ENCODE data around the gene MAGT1.
"Not testable (repeated sequence)": the region's sequence is repeated elsewhere in the genome, so short reads cannot be mapped to it uniquely, and the experiment has no call there.

Gene MAGT1

DNA sequence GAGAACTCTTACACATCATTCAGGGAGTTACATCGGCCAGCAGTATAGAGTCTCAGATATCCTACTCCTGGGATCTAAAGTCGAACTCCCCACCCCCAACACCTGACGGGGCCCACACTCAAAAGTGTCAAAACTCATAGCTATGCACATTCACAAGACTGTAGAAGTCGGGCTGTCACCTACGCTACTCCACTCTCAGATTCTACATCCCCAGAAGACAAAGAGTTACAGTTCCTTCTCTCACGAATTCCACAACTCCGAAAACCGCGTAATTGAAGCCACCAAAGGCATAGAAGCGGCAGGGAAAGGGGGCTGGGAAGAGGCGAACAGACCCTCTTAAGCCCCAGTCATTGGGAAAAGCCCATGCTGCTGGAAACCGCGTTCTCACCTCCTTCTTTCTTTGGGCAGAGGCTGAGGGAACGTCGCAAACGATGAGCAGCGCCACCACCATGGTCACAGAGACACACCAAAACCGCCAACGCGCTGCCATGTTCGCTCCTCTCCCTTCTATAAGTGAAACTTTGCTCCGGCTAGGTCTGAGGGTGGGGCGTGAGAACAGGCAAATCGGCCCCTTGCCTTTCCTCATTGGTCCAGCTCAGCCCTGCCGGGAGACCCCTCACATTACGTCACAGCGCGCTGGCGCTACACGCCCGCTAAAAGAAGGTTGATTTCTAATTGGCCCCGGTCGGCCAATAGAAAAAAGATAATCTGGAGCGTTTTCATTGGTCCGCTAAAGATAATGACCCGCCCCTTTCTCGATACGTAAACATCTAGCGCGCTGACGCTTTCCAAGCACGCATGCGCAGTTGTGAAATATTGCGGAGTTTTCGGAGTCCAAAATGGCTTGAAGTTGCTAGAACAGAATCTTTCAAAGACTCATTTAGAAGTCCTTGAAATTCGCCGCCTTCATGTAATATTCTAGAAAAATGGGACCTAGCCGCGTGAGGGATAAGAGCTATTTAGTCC is at the start of gene MAGT1:
MAGT1 (minus strand) TSS at position 515 of the 966 bp plus-strand sequence; CDS start at position 490, 25 bp downstream.
- DNase-seq = peak; percentile 86

GRCh38 chrX:77945031-77945430 is 49.8 kb upstream of the MAGT1 start:
- not testable (repeated sequence) for DNase-seq

DNA sequence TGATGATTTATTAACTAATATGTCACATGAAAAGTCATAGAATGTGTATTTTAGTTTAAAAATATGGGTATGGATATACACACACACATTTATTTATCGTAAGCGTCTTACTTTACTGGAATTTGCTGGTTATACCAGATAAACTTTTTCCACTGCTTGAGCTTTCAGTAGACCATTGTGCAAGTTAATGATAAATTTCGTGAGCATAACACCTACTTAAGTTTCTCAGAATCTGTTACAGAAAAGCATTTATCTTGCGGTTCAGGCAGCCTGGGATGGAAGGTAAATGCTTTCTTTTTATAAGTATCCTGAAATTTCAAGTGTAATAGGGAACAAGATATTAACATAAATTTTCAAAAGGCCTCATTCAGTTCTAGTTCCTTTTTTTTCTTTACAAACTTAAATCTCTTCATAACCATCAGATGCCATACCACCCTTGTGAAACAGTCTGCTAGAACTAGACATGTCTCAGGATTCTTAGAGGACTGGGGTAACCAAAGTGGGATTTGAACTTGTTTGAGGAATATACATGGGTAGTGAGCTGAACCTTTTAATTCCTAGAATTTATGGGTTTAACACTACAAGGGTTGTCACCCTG is 42.9 kb upstream of the MAGT1 start:
- no peak for DNase-seq

GRCh38 chrX:77937291-77937690 is 42.1 kb upstream of the MAGT1 start:
- no peak for DNase-seq

- no peak for DNase-seq
Observed at GRCh38 chrX:77936299-77936698, 41.1 kb upstream of the MAGT1 start.

DNA sequence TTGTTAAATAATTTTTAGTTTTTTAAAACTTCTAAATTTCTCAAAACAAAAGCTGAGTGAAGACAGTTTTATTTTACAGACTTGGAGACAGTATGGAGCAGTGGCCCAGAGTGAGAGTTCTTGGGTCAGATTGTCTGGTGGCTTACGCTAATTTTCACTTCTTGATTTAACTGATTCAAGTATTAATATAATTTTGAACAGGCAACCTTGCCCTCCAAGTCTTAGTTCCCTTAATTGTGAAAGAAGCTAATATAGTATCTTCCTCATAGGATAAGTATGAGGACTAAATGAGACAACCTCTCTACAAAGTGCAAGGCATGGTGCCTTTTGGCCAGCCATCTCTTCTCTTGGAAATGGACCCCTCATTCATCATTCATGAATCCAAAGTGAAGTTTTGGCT is 40.7 kb upstream of the MAGT1 start:
- no peak for DNase-seq

DNA sequence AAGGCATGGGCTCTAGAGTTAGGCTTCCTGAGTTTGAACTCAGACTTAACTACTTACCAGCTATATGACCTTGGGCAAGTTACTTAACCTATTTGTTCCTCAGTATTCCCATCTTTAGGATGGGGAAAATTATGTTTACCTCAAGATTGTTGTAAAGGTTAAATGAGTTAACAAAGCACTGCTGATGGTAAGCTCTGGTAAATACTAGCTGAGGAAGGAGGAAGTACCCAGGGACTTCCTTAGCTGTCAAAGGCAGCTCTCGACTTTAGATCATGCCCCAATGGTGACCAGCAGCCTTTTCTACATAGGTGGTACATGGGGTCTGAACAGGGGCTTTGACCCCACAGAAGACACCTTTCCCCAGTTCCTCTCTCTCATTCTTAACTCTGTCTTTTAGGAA is 35.3 kb upstream of the MAGT1 start:
- no peak for DNase-seq

DNA sequence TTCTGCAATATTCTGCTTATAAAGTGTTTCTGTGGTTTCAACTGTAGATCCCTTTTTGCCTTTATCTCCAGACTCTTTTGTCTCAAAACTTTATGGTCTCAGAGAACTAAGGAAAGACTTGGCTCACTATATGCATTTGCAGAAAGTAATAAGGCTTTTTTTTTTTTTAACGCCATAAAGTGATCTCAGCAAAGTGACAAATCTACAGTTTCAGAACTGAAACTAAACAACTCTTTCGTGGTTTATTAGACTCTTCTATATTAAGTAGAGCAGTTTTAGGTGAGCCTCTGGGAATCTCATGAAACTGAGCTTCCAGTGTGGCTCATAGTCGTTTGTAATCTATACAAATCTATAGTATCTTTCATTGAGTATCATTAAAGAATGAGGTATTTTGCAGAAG is 30.5 kb upstream of the MAGT1 start:
- DNase-seq = no peak

GRCh38 chrX:77924320-77924859 is 29.2 kb upstream of the MAGT1 start:
- DNase-seq = no peak

DNA sequence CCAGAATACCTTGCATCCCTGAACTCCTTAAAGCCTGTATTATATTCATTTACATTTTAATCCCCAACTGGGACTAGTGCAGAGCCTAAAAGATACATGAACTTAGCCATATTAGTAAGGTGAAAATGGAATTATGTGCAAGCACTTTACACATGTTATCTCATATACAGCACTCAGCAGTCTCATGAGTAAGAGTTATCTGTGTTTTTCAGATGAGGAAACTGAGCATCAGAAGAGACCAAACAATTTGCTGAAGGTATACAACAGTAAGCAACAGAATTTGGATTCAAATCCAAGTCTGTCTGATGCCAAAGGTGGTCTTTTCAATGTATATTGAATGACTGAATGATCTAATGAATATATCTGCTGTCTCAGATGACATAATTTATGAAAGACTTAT is 27.6 kb upstream of the MAGT1 start:
- DNase-seq = no peak

DNA sequence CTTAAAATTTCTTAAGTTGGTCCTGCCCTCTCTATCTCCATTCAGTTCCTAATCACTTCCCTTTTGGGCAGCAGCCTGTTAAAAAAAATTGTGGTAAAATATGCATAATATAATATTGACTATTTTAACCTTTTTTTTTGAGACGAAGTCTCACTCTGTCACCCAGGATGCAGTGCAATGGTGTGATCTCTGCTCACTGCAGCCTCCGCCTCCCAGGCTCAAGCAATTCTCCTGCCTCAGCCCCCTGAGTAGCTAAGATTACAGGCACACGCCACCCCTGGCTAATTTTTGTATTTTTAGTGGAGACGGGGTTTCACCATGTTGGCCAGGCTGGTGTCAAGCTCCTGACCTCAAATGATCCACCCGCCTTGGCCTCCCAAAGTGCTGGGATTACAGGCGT is 24.1 kb upstream of the MAGT1 start:
- DNase-seq = not testable (repeated sequence)

DNA sequence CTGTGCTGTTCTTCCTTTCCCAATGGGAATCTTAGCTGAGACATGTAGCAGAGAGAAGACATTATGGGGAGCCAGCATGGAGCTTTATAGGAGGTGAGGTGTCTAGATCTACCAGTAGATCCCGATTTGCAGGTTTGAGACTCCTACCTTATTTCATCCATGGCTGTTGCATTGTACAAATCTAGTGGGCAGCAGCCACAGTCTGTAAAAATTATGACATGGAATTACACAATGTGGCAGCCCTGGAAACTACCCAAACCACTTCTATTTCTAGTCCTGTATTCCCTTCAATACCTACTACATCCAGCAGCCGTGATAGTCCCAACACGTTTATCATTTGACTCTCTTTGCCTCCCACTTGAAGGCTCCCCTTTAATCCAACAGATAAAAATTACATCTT is 23.3 kb upstream of the MAGT1 start:
- no peak for DNase-seq

GRCh38 chrX:77917294-77917933 is 22.2 kb upstream of the MAGT1 start:
- no peak for DNase-seq

DNA sequence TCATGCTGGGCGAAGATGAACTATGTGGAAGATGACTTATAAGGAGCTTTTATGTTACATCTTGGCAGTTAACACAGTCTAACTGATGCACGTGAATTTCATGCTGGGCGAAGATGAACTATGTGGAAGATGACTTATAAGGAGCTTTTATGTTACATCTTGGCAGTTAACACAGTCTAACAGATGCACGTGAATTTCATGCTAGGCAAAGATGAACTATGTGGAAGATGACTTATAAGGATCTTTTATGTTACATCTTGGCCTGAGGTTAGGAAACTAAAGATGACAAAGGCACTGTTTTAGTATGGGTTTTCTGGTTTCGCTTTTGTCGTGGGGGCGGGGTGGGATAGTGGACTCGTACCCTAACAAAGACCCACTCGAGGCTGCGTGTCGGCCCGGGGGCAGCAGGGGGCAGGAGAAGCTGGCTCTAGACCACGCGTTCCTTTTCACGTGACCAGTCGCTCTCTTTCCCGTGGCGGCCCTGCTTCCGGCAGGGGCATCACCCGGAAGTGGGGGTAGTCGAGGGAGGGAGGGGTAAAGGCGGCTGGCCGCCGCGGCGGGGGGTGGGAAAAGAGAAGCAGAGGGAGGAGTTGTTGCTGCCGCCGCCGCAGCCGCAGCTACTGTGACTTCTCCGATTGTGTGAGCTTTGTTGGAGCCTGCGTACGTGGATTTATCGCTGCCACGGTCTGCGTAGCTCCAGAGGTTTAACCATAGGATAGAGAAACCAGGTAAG is 15.0 kb upstream of the MAGT1 start, which contains the start of gene ATP7A:
ATP7A (plus strand) TSS at position 586 of the 733 bp plus-strand sequence. CDS start 60,949 bp downstream, outside the sequence.
- DNase-seq = peak; percentile 82

DNA sequence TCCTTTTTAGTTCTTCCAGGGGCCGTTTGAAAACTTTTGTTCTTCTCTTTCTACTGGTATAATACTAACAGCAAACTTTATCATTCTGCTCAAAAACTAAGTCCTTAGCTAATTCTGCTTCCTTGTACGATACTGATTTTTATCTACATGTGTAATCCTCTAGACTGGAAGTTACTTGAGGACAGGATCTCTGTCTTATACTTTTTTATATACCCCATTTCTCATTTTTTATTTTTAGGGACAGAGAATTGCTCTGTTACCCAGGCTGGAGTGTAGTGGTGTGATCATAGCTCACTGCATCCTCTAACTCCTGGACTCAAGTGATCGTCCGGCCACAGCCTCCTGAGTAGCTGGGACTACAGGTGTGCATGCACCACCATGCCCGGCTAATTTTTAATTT is 6.3 kb upstream of the MAGT1 start:
- no peak for DNase-seq

GRCh38 chrX:77900688-77901087 is 5.5 kb upstream of the MAGT1 start:
- DNase-seq = no peak

GRCh38 chrX:77899081-77899828 is 4.0 kb upstream of the MAGT1 start, which contains the start of gene COX7B:
Gene COX7B, plus strand, starts transcription at chrX:77899468. Its CDS starts 86 bp downstream, at chrX:77899554.
- peak; percentile 85 for DNase-seq

GRCh38 chrX:77893713-77894112 is 1.5 kb downstream of the MAGT1 start:
- DNase-seq = no peak

- DNase-seq = no peak
Observed at GRCh38 chrX:77892887-77893286, 2.3 kb downstream of the MAGT1 start.

DNA sequence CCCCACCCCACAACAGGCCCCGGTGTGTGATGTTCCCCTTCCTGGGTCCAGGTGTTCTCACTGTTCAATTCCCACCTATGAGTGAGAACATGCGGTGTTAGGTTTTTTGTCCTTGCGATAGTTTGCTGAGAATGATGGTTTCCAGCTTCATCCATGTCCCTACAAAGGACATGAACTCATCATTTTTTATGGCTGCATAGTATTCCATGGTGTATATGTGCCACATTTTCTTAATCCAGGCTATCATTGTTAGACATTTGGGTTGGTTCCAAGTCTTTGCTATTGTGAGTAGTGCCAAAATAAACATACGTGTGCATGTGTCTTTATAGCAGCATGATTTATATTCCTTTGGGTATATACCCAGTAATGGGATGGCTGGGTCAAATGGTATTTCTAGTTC is 13.8 kb downstream of the MAGT1 start:
- not testable (repeated sequence) for DNase-seq

GRCh38 chrX:77875372-77875771 is 19.9 kb downstream of the MAGT1 start:
- DNase-seq = no peak

DNA sequence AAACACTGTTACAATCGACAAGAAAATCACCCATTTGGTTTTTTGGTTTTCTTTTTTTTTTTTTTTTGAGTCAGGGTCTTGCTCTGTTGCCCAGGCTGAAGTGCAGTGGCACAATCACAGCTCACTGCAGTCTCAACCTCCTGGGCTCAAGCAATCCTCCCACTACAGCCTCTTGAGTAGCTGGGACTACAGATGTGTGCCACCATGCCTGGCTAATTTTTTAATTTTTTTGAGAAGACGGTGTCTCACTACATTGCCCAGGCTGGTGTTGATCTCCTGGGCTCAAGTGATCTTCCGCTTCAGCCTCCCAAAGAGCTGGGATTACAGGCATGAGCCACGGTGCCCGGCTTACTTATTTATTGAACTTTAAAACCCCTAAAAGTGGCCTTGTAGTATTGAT is 63.7 kb downstream of the MAGT1 start:
- DNase-seq = not testable (repeated sequence)
